Upper lobe of left lung (tissue), 6 donors: ENCODE results near the gene CCNDBP1. TPM values are rescaled to one million over a fixed set of nuclear protein-coding genes. Genes with fewer than 3 reads are reported as not detected.
"Not testable (repeated sequence)": the region's sequence is repeated elsewhere in the genome, so short reads cannot be mapped to it uniquely, and the experiment has no call there.

Experiments used
- ATAC-seq, 2 donors: fragments of 200-7000 bp; cut with Tn5 transposase; one replicate each; pipeline ENCODE4 v1.9.1; 2022; ENCODE audit warnings: mild to moderate bottlenecking in 2 of 2, moderate library complexity in 2 of 2; ENCODE audit not compliant: low FRiP score in 2 of 2
- DNase-seq, 2 donors: peaks; one replicate each; pipeline ENCODE4 v3.0.0-alpha.2; 2019 to 2020
- H3K27ac ChIP-seq, 4 donors: fragments of 200-600 bp; sonication (generic); one replicate each; pipeline ENCODE4 v1.5.1; 2016 to 2019
- H3K27me3 ChIP-seq, 4 donors: fragments of 200-600 bp; sonication (generic); one replicate each; pipeline ENCODE4 v1.5.1; 2017 to 2019
- H3K36me3 ChIP-seq, 4 donors: fragments of 200-600 bp; sonication (generic); one replicate each; pipeline ENCODE4 v1.5.1; 2016 to 2019
- H3K4me1 ChIP-seq, 4 donors: fragments of 200-600 bp; sonication (generic); one replicate each; pipeline ENCODE4 v1.5.1; 2018 to 2019
- H3K4me3 ChIP-seq, 4 donors: fragments of 200-600 bp; sonication (generic); one replicate each; pipeline ENCODE4 v1.5.1; 2017 to 2019; ENCODE audit warnings: mild to moderate bottlenecking in 2 of 4, moderate library complexity in 1 of 4
- H3K9me3 ChIP-seq, 4 donors: fragments of 200-600 bp; sonication (generic); one replicate each; pipeline ENCODE4 v1.5.1; 2018 to 2019
- EP300 ChIP-seq, 4 donors: sonication (generic); formaldehyde crosslinking; IDR thresholded peaks; one replicate each; pipeline ENCODE4 v1.5.1; 2017; ENCODE audit warnings: antibody characterized with exemption in 4 of 4, control low read depth in 2 of 4
- POLR2A ChIP-seq, 4 donors: fragments of 450-650 bp; IDR thresholded peaks; one replicate each; pipeline ENCODE4 v1.5.1; 2016 to 2017; ENCODE audit warnings: antibody characterized with exemption in 4 of 4, mild to moderate bottlenecking in 2 of 4
- POLR2AphosphoS5 ChIP-seq, 2 donors: sonication (generic); formaldehyde crosslinking; IDR thresholded peaks; one replicate each; pipeline ENCODE4 v1.5.1; 2017; ENCODE audit warnings: antibody characterized with exemption in 2 of 2
- WGBS, 2 donors: methylation state at CpG; one replicate each; pipeline ENCODE4 v1.1.5; 2017 to 2018; 5-methylcytosine and 5-hydroxymethylcytosine counted together
- total RNA-seq, 6 donors: library from RNA; depleted of rRNA in 4 of 6; stranded (reverse); fragments of >200 nt in 4 of 6; gene quantifications; one replicate each; pipeline versions ENCODE4 v1.1.0 to v1.2.1, GENCODE V29; 2016 to 2021
- TF ChIP-seq, protein P1 (sequence below), 6 experiments: fragments of 450-650 bp in 4 of 6; fragments of 200-600 bp in 2 of 6; sonication (generic) in 2 of 6; IDR thresholded peaks; one replicate each; pipeline ENCODE4 v1.5.1; 2016 to 2019; ENCODE audit warnings: antibody characterized with exemption in 6 of 6
- donor health status: DM: no; HTN: no; CAD: no; lungs with moderate emphysema.
- donor health status: DM: no; HTN: yes; CAD: no; lungs with severe emphysema.

Gene CCNDBP1
- total RNA-seq, 6 donors from 2014 or later = 56.1 to 117 (median 95.5) TPM

DNA sequence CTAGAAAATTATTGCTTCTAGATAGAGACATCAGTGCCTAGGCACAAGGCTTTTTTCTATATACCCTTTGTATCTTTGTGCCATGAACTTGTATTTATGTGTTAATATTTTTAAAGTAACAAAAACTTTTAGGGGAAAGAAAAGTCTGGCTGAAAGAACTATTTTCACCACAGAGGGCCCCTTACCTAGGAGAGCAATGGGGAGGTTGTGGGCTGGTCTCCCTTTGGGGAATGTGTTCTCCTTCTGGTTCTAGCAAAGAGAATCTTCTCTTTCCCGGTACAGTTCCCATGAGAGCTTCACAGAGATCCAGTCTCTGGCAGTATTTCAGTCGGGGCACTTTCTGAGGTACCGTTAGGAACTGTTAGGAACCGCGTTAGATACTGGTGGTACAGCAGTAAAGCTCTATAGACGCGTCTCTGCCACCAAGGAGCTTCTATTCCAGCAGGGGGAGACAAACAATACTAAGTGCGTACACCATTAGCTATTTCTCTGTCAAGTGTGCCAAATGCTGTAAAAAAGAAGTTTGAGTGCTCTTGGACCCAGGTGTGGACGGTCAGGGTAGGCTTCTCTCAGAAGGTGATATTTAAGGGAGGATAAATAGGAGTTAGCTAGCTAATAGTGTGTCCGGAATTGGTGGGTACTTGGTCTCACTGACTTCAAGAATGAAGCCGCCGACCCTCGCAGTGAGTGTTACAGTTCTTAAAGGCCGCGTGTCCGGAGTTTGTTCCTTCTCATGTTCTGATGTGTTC lies 40.2 kb downstream of the CCNDBP1 start:
- DNase-seq = no peak
- H3K9me3 ChIP-seq = no peaks in the 10 kb centered on the region
- TF ChIP-seq POLR2AphosphoS5 (IDR thresholded peaks at IDR 0.05) = no peak
- TF ChIP-seq, protein P1, sequence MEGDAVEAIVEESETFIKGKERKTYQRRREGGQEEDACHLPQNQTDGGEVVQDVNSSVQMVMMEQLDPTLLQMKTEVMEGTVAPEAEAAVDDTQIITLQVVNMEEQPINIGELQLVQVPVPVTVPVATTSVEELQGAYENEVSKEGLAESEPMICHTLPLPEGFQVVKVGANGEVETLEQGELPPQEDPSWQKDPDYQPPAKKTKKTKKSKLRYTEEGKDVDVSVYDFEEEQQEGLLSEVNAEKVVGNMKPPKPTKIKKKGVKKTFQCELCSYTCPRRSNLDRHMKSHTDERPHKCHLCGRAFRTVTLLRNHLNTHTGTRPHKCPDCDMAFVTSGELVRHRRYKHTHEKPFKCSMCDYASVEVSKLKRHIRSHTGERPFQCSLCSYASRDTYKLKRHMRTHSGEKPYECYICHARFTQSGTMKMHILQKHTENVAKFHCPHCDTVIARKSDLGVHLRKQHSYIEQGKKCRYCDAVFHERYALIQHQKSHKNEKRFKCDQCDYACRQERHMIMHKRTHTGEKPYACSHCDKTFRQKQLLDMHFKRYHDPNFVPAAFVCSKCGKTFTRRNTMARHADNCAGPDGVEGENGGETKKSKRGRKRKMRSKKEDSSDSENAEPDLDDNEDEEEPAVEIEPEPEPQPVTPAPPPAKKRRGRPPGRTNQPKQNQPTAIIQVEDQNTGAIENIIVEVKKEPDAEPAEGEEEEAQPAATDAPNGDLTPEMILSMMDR (IDR thresholded peaks at IDR 0.05) = peak in 5 of 6 experiments; percentile 52 to 69 (median 58)
- no peak for TF ChIP-seq EP300 (IDR thresholded peaks at IDR 0.05)
- H3K4me3 ChIP-seq = no peak overlapping the region
- H3K4me1 ChIP-seq = no peaks in the 10 kb centered on the region
- H3K27ac ChIP-seq = no peak overlapping the region
- peak; percentile 66 to 91 for ATAC-seq
- WGBS, 2 donors = 41 to 51% methylated on average over 16 of the region's 16 CpGs
- no peaks in the 10 kb centered on the region for H3K27me3 ChIP-seq
- H3K36me3 ChIP-seq = no peaks in the 10 kb centered on the region

GRCh38 chr15:43225950-43226255 lies 40.7 kb downstream of the CCNDBP1 start:
- H3K27ac ChIP-seq = not testable (repeated sequence)
- WGBS, 2 donors = 89 to 91% methylated on average over 12 of the region's 12 CpGs

DNA sequence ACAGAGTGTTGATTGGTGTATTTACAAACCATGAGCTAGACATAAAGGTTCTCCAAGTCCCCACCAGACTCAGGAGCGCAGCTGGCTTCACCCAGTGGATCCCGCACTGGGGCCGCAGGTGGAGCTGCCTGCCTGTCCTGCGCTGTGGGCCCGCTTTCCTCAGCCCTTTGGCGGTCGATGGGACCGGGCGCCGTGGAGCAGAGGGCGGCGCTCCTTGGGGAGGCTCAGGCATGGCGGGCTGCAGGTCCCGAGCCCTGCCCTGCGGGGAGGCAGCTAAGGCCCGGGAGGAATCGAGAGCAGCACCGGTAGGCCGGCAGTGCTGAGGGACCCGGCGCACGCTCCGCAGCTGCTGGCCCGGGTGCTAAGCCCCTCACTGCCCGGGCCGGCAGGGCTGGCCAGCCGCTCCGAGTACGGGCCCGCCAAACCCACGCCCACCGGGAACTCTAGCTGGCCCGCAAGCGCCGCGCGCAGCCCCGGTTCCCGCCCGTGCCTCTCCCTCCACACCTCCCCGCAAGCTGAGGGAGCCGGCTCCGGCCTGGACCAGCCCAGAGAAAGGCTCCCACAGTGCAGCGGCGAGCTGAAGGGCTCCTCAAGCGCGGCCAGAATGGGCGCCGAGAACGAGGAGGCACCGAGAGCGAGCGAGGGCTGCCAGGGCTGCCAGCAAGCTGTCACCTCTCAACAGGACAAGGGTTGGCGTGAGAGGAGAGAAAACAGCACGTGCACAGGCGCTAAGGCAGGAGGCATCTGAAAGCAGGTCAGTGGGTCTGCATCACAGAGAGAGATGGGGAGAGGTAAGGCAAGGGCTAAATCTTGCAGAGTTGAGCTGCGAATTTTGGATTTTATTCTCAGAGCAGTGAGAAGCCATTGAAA lies 41.5 kb downstream of the CCNDBP1 start:
- Histone ChIP-seq H3K4me3 (no peak overlapping the region), H3K4me1 (no peaks in the 10 kb centered on the region), H3K27ac (no peak overlapping the region), H3K9me3 (no peaks in the 10 kb centered on the region), H3K27me3 (no peaks in the 10 kb centered on the region), H3K36me3 (no peaks in the 10 kb centered on the region)
- no peak for TF ChIP-seq EP300 (IDR thresholded peaks at IDR 0.05)
- TF ChIP-seq, protein P1 (IDR thresholded peaks at IDR 0.05) = no peak
- ATAC-seq = no peak
- 96 to 97% methylated on average over 33 to 50 of the region's 57 CpGs for WGBS, 2 donors
- DNase-seq = peak in 1 of 2 donors; percentile 75

More at GRCh38 chr15:43225950-43226255, 40.7 kb downstream of the CCNDBP1 start:
- not testable (repeated sequence) for ATAC-seq, H3K4me3 ChIP-seq, H3K36me3 ChIP-seq, DNase-seq, H3K27me3 ChIP-seq, H3K9me3 ChIP-seq, H3K4me1 ChIP-seq

DNA sequence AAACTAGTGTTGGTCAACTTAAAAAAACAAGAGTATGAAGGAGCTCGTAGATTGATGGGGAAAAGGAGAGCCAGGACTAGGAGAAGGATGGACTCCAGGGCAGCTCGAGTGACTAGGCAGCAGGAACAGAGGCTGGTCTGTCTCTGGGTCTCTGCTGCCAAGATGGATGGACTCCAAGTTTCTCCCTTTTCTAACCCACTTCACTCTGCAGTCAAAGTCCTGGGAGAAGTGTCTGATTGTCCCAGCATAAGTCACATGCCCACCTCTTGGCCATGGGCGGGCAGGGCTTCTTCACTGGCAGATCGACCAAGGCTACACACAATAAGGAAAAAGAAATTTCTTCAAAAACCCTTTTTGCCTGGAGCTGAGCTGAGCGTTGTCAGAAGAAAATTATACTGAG lies 44.8 kb downstream of the CCNDBP1 start:
- H3K36me3 ChIP-seq = no peaks in the 10 kb centered on the region
- H3K9me3 ChIP-seq = no peaks in the 10 kb centered on the region
- no peak overlapping the region for H3K4me3 ChIP-seq
- ATAC-seq (no peak), DNase-seq (no peak)
- no peak overlapping the region for H3K27ac ChIP-seq
- WGBS, 2 donors = 83 to 87% methylated on average over 5 of the region's 5 CpGs
- TF ChIP-seq POLR2AphosphoS5 (IDR thresholded peaks at IDR 0.05) = no peak
- TF ChIP-seq, protein P1 (IDR thresholded peaks at IDR 0.05) = no peak
- no peak for TF ChIP-seq POLR2A (IDR thresholded peaks at IDR 0.05)
- no peak for TF ChIP-seq EP300 (IDR thresholded peaks at IDR 0.05)
- no peaks in the 10 kb centered on the region for H3K4me1 ChIP-seq
- no peaks in the 10 kb centered on the region for H3K27me3 ChIP-seq

GRCh38 chr15:43230640-43231115 lies 45.5 kb downstream of the CCNDBP1 start:
- no peak for TF ChIP-seq POLR2A (IDR thresholded peaks at IDR 0.05)
- no peak for TF ChIP-seq POLR2AphosphoS5 (IDR thresholded peaks at IDR 0.05)
- no peak for TF ChIP-seq EP300 (IDR thresholded peaks at IDR 0.05)
- TF ChIP-seq, protein P1 (IDR thresholded peaks at IDR 0.05) = no peak
- DNase-seq (no peak), ATAC-seq (peak; percentile 64 to 75)
- peak overlapping the region in 1 of 4 donors; percentile 29 for H3K27ac ChIP-seq
- 20 to 29% methylated on average over 2 of the region's 2 CpGs for WGBS, 2 donors
- no peaks in the 10 kb centered on the region for H3K36me3 ChIP-seq
- H3K4me1 ChIP-seq = no peaks in the 10 kb centered on the region
- no peak overlapping the region for H3K4me3 ChIP-seq
- H3K27me3 ChIP-seq = no peaks in the 10 kb centered on the region
- H3K9me3 ChIP-seq = no peaks in the 10 kb centered on the region
